GM23248 (cell line): Measurements from ENCODE around the gene TRIM29. TPM values are rescaled to one million over a fixed set of nuclear protein-coding genes. Genes with fewer than 3 reads are reported as not detected.

Experiments used
- DNase-seq: peaks from one replicate; pipeline ENCODE4 v3.0.0-alpha.2; 2015
- H2AFZ ChIP-seq: fragments of 200-600 bp; sonication (generic); 2 replicates; pipeline ENCODE4 v1.6.1; 2016; ENCODE audit warnings: antibody characterized with exemption
- H3F3A ChIP-seq: fragments of 200-600 bp; sonication (generic); 2 replicates; pipeline ENCODE4 v1.6.1; 2016; ENCODE audit warnings: mild to moderate bottlenecking, antibody characterized with exemption, mixed run types; ENCODE audit not compliant: insufficient read depth
- H3K27ac ChIP-seq: fragments of 200-600 bp; sonication (generic); 2 replicates; pipeline ENCODE4 v1.5.1; 2016; ENCODE audit warnings: mild to moderate bottlenecking
- H3K27me3 ChIP-seq: fragments of 200-600 bp; sonication (generic); replicated peaks from 2 replicates; pipeline ENCODE4 v1.6.1; 2016; ENCODE audit warnings: mild to moderate bottlenecking; ENCODE audit not compliant: insufficient read depth
- H3K36me3 ChIP-seq: fragments of 200-600 bp; sonication (generic); 2 replicates; pipeline ENCODE4 v1.6.1; 2016; ENCODE audit warnings: low read depth, mild to moderate bottlenecking
- H3K4me1 ChIP-seq: fragments of 200-600 bp; sonication (generic); 2 replicates; pipeline ENCODE4 v1.6.1; 2016; ENCODE audit warnings: mild to moderate bottlenecking; ENCODE audit not compliant: insufficient read depth
- H3K4me2 ChIP-seq: fragments of 200-600 bp; sonication (generic); one replicate; pipeline ENCODE4 v1.6.1; 2016; ENCODE audit warnings: mild to moderate bottlenecking; ENCODE audit not compliant: unreplicated experiment
- H3K4me3 ChIP-seq: fragments of 200-600 bp; sonication (generic); 2 replicates; pipeline ENCODE4 v1.5.1; 2016; ENCODE audit warnings: mild to moderate bottlenecking
- H3K79me2 ChIP-seq: fragments of 200-600 bp; sonication (generic); 2 replicates; pipeline ENCODE4 v1.6.1; 2016; ENCODE audit warnings: mild to moderate bottlenecking; ENCODE audit not compliant: insufficient read depth
- H3K9ac ChIP-seq: fragments of 200-600 bp; sonication (generic); 2 replicates; pipeline ENCODE4 v1.6.1; 2016; ENCODE audit warnings: mild to moderate bottlenecking
- H3K9me2 ChIP-seq: fragments of 200-600 bp; sonication (generic); 2 replicates; pipeline ENCODE4 v1.6.1; 2016; ENCODE audit warnings: mixed run types, mild to moderate bottlenecking, moderate library complexity; ENCODE audit not compliant: insufficient read depth
- H3K9me3 ChIP-seq: fragments of 200-600 bp; sonication (generic); one replicate; pipeline ENCODE4 v1.6.1; 2017; ENCODE audit warnings: low read depth
- H4K20me1 ChIP-seq: fragments of 200-600 bp; sonication (generic); 2 replicates; pipeline ENCODE4 v1.6.0; 2016; ENCODE audit not compliant: insufficient read depth
- EZH2 ChIP-seq: fragments of 200-600 bp; sonication (generic); IDR thresholded peaks from 2 replicates; pipeline ENCODE4 v1.6.1; 2018; ENCODE audit warnings: antibody characterized with exemption, mild to moderate bottlenecking; ENCODE audit not compliant: insufficient read depth, poor library complexity, severe bottlenecking
- EZH2phosphoT487 ChIP-seq: fragments of 200-600 bp; sonication (generic); IDR thresholded peaks from 2 replicates; pipeline ENCODE4 v1.6.1; 2018; ENCODE audit warnings: antibody characterized with exemption, moderate library complexity, mild to moderate bottlenecking, low read depth; ENCODE audit not compliant: insufficient read depth
- WGBS, 2 experiments: methylation state at CpG; one replicate each; pipeline ENCODE4 v1.1.6; 2015 to 2017; ENCODE audit warnings: low lambda C conversion rate in 2 of 2, low coverage in 1 of 2; ENCODE audit errors: missing lambda C conversion rate in 2 of 2; 5-methylcytosine and 5-hydroxymethylcytosine counted together
- in situ Hi-C: fragments of 300-500 bp; cut with MboI; formaldehyde crosslinking; loops from 2 replicates; pipeline ENCODE4 v1.15.0; 2020
- polyA plus RNA-seq: library from polyadenylated mRNA; unstranded; fragments of >200 nt; fragmentation: Nextera tagmentation; extraction: Ambion mirVana; gene quantifications from 2 replicates; pipeline ENCODE4 v1.2.1, GENCODE V29; 2016
- total RNA-seq: library from RNA; depleted of rRNA; stranded (reverse); fragments of >200 nt; shearing (Covaris generic); gene quantifications from 2 replicates; pipeline ENCODE4 v1.2.3, GENCODE V29; 2014

TRIM29 gene
- total and polyA plus RNA-seq, 2 experiments from 2014 or later = 0.86 TPM; not detected in 1

DNA sequence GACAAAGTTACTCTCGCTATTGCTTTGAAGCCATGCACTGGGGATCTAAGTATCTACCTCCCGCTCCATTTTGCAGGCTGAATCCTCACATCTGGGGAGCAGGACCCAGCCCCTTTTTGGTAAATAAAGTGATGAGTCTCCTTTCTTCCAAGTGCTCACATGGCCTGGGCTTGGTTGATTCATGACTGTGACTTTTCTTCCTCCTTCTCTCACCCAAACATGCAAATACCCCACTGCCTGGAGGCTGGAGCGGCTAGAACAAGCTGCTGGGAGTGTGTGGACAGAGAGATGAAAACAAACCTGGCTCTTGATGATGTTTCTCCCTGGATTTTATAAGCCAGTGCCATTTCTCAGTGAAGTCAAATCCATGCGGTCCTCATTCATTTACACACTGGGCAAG, 72.7 kb downstream of the TRIM29 start:
- no peak for DNase-seq
- Histone ChIP-seq H2AFZ (no peak overlapping the region), H3K79me2 (no peaks in the 10 kb centered on the region), H3K27ac (no peak overlapping the region), H3K9ac (no peak overlapping the region), H3F3A (no peaks in the 10 kb centered on the region), H3K27me3 (peaks cover 40% of the 10 kb centered on the region), H3K36me3 (no peaks in the 10 kb centered on the region), H3K4me1 (no peaks in the 10 kb centered on the region), H4K20me1 (no peaks in the 10 kb centered on the region), H3K4me3 (no peak overlapping the region), H3K9me2 (no peaks in the 10 kb centered on the region), H3K4me2 (no peak overlapping the region), H3K9me3 (no peaks in the 10 kb centered on the region)
- in situ Hi-C loops = no loop called here
- WGBS, 2 experiments = 56 to 62% methylated on average over 4 of the region's 4 CpGs
- no peak for TF ChIP-seq EZH2phosphoT487

GRCh38 chr11:120064341-120064740, 73.6 kb downstream of the TRIM29 start:
- no peak for TF ChIP-seq EZH2phosphoT487
- TF ChIP-seq EZH2 = no peak

GRCh38 chr11:120063686-120064340, 74.1 kb downstream of the TRIM29 start:
- H3F3A ChIP-seq = no peaks in the 10 kb centered on the region
- no peaks in the 10 kb centered on the region for H4K20me1 ChIP-seq
- no peaks in the 10 kb centered on the region for H3K36me3 ChIP-seq
- no peaks in the 10 kb centered on the region for H3K79me2 ChIP-seq
- TF ChIP-seq EZH2 = no peak
- TF ChIP-seq EZH2phosphoT487 = no peak
- WGBS, 2 experiments = 53 to 57% methylated on average over 7 of the region's 7 CpGs
- H3K27me3 ChIP-seq = peaks cover 53% of the 10 kb centered on the region
- no peaks in the 10 kb centered on the region for H3K4me1 ChIP-seq
- no peak overlapping the region for H3K4me2 ChIP-seq
- H3K4me3 ChIP-seq = no peak overlapping the region
- no peak overlapping the region for H2AFZ ChIP-seq
- H3K27ac ChIP-seq = no peak overlapping the region
- H3K9me2 ChIP-seq = no peaks in the 10 kb centered on the region
- DNase-seq = no peak
- H3K9me3 ChIP-seq = no peaks in the 10 kb centered on the region
- in situ Hi-C loops = no loop called here
- no peak overlapping the region for H3K9ac ChIP-seq

More at GRCh38 chr11:120064341-120064740, 73.6 kb downstream of the TRIM29 start:
- Histone ChIP-seq H3K9me3 (no peaks in the 10 kb centered on the region), H3K4me3 (no peak overlapping the region), H3K36me3 (no peaks in the 10 kb centered on the region), H4K20me1 (no peaks in the 10 kb centered on the region), H3K27ac (no peak overlapping the region), H2AFZ (no peak overlapping the region), H3K79me2 (no peaks in the 10 kb centered on the region), H3K4me2 (no peak overlapping the region), H3K9ac (no peak overlapping the region), H3F3A (no peaks in the 10 kb centered on the region), H3K9me2 (no peaks in the 10 kb centered on the region), H3K4me1 (no peaks in the 10 kb centered on the region), H3K27me3 (peaks cover 47% of the 10 kb centered on the region)
- in situ Hi-C loops = no loop called here
- WGBS, 2 experiments = 61 to 64% methylated on average over 7 of the region's 7 CpGs
- DNase-seq = no peak

DNA sequence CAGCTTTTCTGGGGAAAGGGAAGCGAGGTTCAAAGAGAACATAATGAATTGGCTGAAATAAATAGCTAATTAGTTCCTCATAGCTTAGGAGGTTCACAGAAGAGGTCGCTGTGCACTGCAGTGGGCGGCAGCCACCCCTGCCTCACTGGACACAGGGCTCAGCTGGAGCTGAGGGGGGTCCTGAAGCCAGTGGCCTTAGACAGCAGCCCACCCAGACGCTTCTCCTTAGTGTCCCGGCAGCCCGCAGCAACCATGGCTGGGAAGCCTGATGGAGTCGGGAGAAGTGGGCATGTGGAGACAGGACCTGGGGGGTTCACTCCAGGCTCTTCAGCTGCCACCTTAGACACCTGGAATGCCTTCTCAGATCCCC, 75.4 kb downstream of the TRIM29 start:
- Histone ChIP-seq H3K27ac (no peak overlapping the region), H3K27me3 (peaks cover 54% of the 10 kb centered on the region), H3F3A (no peaks in the 10 kb centered on the region), H2AFZ (no peak overlapping the region), H3K36me3 (no peaks in the 10 kb centered on the region), H3K9me2 (no peaks in the 10 kb centered on the region), H4K20me1 (no peaks in the 10 kb centered on the region), H3K79me2 (no peaks in the 10 kb centered on the region), H3K4me3 (no peak overlapping the region), H3K9ac (no peak overlapping the region), H3K4me2 (no peak overlapping the region), H3K4me1 (no peaks in the 10 kb centered on the region), H3K9me3 (no peaks in the 10 kb centered on the region)
- no peak for DNase-seq
- in situ Hi-C loops = no loop called here
- WGBS, 2 experiments = 26 to 36% methylated on average over 5 to 7 of the region's 7 CpGs
- TF ChIP-seq EZH2phosphoT487 (no peak), EZH2 (no peak)
